Anterior cingulate cortex (tissue), 58 donors: Measurements from ENCODE around the gene FAM89B.
A peak's percentile ranks its signal among the peaks of the same experiment; 100 is the strongest.
"Not testable (repeated sequence)": the region's sequence is repeated elsewhere in the genome, so short reads cannot be mapped to it uniquely, and the experiment has no call there.

ENCODE experiments used
- DNase-seq, 58 donors: peaks; one replicate each; lab custom pipeline; 2025; lab: John Stamatoyannopoulos, UW

Gene FAM89B

DNA sequence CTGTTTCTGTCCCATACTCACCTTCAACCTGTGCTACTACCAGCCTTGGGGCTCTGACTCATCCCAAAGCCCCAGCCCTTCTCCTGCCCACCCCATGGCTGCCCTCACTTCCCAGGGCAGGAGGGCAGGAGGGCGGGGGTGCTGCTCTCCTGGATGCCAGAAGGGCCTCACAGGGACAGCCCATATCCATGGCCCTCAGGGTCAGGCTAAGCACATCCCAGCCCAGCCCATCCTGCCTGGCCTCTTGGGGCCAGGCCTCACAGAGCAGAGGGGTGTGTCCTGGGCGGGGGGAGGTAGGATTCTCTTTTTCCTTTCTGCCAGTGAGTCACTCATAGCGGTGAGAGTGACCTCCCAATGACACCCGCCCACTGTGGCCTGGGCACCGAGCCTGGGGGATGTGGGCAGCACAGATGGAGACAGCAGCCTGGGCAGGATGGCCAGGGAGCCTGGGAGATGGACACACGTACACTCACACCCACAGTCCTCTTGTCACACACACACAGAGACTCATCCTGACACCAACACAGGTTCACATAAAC is 16.6 kb upstream of the FAM89B start:
- DNase-seq: peak in 2 of 58 donors; percentile 10 to 43

DNA sequence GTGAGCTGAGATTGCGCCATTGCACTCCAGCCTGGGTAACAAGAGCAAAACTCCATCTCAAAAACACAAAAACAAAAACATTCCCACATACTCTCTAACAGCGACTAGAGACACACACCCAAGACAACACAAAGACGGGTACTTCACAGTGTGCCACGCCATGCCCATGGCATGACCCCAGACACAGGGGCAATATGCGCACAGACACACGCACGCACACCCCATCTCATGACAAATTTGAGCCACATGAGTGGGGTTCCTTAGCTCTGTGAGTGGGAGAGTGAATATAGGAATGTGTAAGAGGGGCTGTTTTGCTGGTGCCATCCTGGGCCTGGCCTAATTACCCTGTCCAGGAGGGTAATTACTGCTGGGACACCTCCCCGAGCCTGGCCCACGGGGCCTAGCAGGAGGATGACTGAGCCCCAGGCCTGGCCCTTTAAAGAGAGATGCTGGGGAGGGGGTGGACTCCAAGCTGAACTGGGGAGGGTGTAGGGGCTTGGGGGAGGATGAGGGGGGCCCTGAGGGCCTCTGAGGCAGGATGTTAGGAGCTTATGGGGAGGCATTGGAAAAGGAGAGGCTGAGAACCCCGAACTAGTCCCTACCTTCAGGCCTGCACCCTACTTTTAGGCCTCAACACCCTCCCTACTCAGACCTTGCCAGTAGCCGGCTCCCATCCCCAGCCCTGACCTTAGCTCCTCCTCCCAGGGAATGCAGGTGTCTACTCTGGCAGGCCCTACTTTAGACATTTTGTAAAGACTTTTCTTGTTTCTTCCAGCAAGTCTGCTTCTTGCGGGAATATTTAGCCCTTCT is 15.7 kb upstream of the FAM89B start:
- DNase-seq: no peak

- peak in 16 of 58 donors; percentile 24 to 53 (median 39) for DNase-seq
Observed at GRCh38 chr11:65557280-65558001, 14.9 kb upstream of the FAM89B start.

DNA sequence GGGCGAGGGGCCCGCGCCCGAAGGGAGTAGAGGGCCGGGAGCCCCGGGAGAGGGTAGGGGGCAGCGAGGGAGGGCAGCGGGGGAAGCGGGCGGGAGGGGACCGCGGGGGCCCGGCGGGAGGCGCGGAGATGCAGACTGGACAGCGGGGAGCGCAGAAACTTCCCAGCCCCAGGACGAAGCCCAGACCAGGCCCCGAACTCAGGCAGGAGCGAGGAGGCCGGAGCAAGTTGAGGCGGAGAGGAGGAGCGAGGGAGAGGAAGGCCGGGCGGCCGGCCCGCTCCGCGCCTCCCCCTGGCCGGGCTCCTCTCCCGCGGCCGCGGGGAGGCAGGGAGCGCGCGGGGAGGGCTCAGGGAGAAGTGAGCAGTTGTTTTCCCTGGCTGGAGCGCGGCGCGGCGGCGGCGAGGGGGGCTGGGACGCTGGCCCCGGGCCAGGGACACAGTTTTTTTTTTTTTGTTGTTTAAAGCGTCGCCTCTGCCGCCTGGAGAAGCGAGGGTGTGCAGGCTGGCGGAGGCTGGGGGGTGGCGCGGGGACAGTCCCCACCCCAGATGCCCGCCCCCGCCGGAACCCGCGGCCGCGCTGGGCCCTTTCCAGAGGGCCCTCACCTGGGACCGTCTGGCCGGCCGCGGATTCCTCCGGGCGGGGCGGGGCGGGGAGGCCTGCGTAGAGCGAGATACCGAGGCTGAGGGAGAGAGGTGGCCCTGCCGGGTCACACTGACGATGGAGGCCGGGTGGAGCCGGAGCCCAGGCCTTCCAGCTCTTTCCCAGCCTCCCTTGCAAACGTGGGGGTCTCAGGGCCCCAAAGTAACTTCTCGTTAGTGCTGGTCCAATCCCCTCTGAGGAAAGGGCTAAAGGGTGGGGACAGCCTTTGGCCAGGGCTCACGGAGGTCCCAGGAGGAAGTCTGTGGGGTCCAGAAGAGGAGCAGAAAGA is 14.1 kb upstream of the FAM89B start, which contains the start of gene LTBP3:
Gene LTBP3, minus strand, starts transcription at position 358 of the 928 bp plus-strand sequence. CDS start 400 bp downstream, outside the sequence.
- DNase-seq: peak in 57 of 58 donors; percentile 16 to 89 (median 78)

- peak in 48 of 58 donors; percentile 26 to 79 (median 60) for DNase-seq
Observed at GRCh38 chr11:65558930-65559509, 13.3 kb upstream of the FAM89B start.

DNA sequence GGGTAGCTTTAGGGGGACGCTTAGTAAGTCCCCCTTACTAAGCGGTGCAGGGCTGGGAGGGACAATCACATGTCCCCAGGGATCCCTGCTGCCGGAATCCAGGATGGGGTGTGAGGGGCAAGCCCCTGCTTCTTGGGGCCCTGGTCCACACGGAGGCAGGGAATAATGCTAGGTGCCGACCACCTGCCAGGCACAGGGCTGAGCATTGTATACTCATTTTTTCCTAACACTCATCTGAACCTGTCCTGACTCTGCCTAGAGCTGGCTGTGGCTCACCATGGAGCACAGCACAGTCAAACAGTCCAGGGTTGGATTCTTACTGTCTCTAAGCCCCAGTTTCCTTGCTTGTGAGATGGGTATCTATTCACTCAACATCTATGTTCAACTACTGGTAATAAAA is 12.8 kb upstream of the FAM89B start:
- DNase-seq: peak in 1 of 58 donors; percentile 51

GRCh38 chr11:65559951-65560537 is 12.3 kb upstream of the FAM89B start:
- DNase-seq: peak in 7 of 58 donors; percentile 20 to 40 (median 33)

GRCh38 chr11:65560555-65561418 is 11.6 kb upstream of the FAM89B start:
- DNase-seq: peak in 23 of 58 donors; percentile 15 to 65 (median 29)

- no peak for DNase-seq
Observed at GRCh38 chr11:65562020-65562419, 10.3 kb upstream of the FAM89B start.

DNA sequence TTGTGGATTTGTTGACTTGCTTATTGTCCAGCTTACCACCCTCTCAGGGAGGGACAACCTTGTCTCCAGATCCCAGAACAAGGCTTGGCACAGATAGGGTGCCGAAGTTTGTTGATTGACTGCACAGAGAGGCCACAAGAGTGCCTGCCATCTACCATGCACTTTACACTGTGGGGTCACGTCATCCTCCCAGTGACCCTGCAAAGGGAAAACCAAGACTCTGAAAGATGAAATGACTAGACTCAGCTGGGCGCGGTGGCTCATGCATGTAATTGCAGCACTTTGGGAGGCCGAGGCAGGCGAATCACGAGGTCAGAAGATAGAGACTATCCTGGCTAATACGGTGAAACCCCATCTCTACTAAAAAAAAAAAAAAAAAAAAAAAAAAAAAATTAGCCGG is 9.6 kb upstream of the FAM89B start:
- no peak for DNase-seq

- no peak for DNase-seq
Observed at GRCh38 chr11:65563601-65564000, 8.7 kb upstream of the FAM89B start.

- not testable (repeated sequence) for DNase-seq
Observed at GRCh38 chr11:65564879-65565559, 7.3 kb upstream of the FAM89B start.

GRCh38 chr11:65565624-65566453 is 6.5 kb upstream of the FAM89B start:
- DNase-seq: no peak

GRCh38 chr11:65569164-65569972 is 3.0 kb upstream of the FAM89B start:
- peak in 6 of 58 donors; percentile 66 to 82 (median 76) for DNase-seq

DNA sequence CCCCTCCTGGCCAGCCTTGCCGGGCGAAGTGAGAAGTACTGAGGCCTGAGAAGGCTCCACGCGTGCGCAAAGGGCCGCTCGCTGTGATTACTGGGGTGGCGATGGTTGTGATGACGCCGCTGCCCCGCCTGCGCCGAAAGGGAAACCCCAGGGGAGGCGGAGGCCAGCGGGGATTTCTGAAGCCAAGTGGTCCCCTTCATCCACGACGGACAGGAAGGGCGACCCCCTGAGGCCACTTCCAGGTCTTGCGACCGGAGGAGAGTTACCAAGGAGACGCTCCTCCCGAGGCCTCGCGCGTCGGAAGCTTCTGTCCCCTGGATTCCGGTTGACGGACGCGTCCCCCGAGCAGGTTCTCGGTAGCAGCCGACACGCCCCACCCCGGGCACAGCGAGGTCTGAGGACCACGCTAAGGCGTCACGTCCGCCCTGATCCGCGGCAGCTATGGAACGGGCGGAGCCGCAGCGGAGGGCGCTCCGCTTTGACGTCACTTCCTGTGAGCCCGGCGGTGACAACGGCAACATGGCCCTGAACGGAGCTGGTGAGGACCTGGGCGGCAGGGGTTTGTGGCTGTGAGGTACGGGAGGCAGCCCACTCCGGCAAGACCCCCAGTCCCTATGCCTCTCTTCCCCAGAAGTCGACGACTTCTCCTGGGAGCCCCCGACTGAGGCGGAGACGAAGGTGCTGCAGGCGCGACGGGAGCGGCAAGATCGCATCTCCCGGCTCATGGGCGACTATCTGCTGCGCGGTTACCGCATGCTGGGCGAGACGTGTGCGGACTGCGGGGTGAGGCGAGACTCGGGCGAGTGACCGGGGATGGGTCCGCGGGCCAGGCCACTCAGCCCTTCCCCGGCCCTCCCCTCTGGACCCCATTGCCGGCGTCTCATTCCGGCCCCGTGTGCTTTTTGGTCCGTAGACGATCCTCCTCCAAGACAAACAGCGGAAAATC is 2.1 kb upstream of the FAM89B start, which contains the start of gene ZNRD2:
Gene ZNRD2, plus strand, starts transcription at position 505 of the 946 bp plus-strand sequence. Its CDS starts 15 bp downstream, at position 520.
- DNase-seq: peak; percentile 95 to 100 (median 99)
